ENCODE results near the gene ALKBH6. TPM values are rescaled to one million over a fixed set of nuclear protein-coding genes. Genes with fewer than 3 reads are reported as not detected.

The ALKBH6 gene
- total and polyA plus RNA-seq, 2 of the 13 experiments (the other 11 are each of a cell fraction or from before 2014, with no cell fraction given) = 13.7 to 18.1 TPM

GRCh38 chr19:36008336-36008978, 5.6 kb downstream of the ALKBH6 start, which contains the start of gene SYNE4 (continued):
- TF ChIP-seq ZNF609 (CRISPR knock-in tag; IDR thresholded peaks at IDR 0.05; ENCODE audit: borderline replicate concordance) (0 out of 2 replicates have a peak, but pooled peaks have one; percentile 35), ZNF34 (CRISPR knock-in tag; IDR thresholded peaks at IDR 0.05; ENCODE audit: borderline replicate concordance) (no peak), CTCF (CRISPR knock-in tag; IDR thresholded peaks at IDR 0.05) (peak; percentile 6), ZNF382 (CRISPR knock-in tag; IDR thresholded peaks at IDR 0.05; ENCODE audit: borderline replicate concordance) (no peak), CENPT (CRISPR knock-in tag; IDR thresholded peaks at IDR 0.05; ENCODE audit: low read depth) (no peak), ESRRA (CRISPR knock-in tag; IDR thresholded peaks at IDR 0.05; ENCODE audit: low read depth) (no peak), RXRB (CRISPR knock-in tag; IDR thresholded peaks at IDR 0.05; ENCODE audit: borderline replicate concordance) (peak; percentile 42; the same call in 1 of the 2 replicates), EHMT2 (IDR thresholded peaks at IDR 0.05; ENCODE audit: borderline replicate concordance, low read depth, low read length) (no peak), THAP8 (CRISPR knock-in tag; IDR thresholded peaks at IDR 0.05; ENCODE audit: borderline replicate concordance) (no peak), ZNF446 (CRISPR knock-in tag; IDR thresholded peaks at IDR 0.05) (no peak), ELF4 (CRISPR knock-in tag; IDR thresholded peaks at IDR 0.05; ENCODE audit: borderline replicate concordance) (no peak), GMEB2 (CRISPR knock-in tag; IDR thresholded peaks at IDR 0.05; ENCODE audit: low read depth) (no peak), ZSCAN25 (CRISPR knock-in tag; IDR thresholded peaks at IDR 0.05) (no peak), RBAK (CRISPR knock-in tag; IDR thresholded peaks at IDR 0.05) (no peak), MYNN (CRISPR knock-in tag; IDR thresholded peaks at IDR 0.05; ENCODE audit: low read depth) (no peak), ZNF275 (CRISPR knock-in tag; IDR thresholded peaks at IDR 0.05; ENCODE audit: borderline replicate concordance) (peak; percentile 50; the same call in 1 of the 2 replicates)

Data from HepG2 (cell line).